HG02759 (cell line): ENCODE measurements around the gene CNOT10.
A peak's percentile ranks its signal among the peaks of the same experiment; 100 is the strongest.
"Not testable (repeated sequence)": the region's sequence is repeated elsewhere in the genome, so short reads cannot be mapped to it uniquely, and the experiment has no call there.

ENCODE experiments used
- ATAC-seq: cut with Tn5 transposase; IDR thresholded peaks from one replicate; pipeline ENCODE4 v1.9.1; 2021; ENCODE audit warnings: mild to moderate bottlenecking, moderate library complexity; ENCODE audit not compliant: unreplicated experiment

CNOT10 gene, protein sequence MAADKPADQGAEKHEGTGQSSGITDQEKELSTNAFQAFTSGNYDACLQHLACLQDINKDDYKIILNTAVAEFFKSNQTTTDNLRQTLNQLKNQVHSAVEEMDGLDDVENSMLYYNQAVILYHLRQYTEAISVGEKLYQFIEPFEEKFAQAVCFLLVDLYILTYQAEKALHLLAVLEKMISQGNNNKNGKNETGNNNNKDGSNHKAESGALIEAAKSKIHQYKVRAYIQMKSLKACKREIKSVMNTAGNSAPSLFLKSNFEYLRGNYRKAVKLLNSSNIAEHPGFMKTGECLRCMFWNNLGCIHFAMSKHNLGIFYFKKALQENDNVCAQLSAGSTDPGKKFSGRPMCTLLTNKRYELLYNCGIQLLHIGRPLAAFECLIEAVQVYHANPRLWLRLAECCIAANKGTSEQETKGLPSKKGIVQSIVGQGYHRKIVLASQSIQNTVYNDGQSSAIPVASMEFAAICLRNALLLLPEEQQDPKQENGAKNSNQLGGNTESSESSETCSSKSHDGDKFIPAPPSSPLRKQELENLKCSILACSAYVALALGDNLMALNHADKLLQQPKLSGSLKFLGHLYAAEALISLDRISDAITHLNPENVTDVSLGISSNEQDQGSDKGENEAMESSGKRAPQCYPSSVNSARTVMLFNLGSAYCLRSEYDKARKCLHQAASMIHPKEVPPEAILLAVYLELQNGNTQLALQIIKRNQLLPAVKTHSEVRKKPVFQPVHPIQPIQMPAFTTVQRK

GRCh38 chr3:32684800-32685542 is at the start of gene CNOT10:
Gene CNOT10 (plus strand): TSS chr3:32685188. CDS start chr3:32685461, 273 bp downstream.
- ATAC-seq: peak; percentile 98

- ATAC-seq: no peak
Observed at GRCh38 chr3:32640939-32641338, 44.0 kb upstream of the CNOT10 start.

GRCh38 chr3:32641356-32641755 is 43.6 kb upstream of the CNOT10 start:
- no peak for ATAC-seq

GRCh38 chr3:32643354-32643753 is 41.6 kb upstream of the CNOT10 start:
- ATAC-seq: no peak

- ATAC-seq: no peak
Observed at GRCh38 chr3:32643816-32644215, 41.2 kb upstream of the CNOT10 start.

DNA sequence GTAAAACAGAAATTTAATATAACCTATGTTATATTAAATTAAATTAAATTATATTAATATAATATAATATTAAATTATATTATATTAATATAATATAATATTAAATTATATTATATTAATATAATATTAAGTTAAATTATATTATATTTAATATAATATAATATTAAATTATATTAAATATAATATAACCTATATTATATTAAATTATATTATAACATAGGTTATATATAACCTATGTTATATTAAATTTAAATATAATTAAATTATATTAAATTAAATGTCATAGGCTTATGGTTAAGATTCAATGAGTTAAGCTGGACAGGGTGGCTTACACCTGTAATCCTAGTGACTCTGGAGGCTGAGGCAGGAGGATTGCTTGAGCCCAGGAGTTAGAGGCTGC is 40.6 kb upstream of the CNOT10 start:
- ATAC-seq: no peak

DNA sequence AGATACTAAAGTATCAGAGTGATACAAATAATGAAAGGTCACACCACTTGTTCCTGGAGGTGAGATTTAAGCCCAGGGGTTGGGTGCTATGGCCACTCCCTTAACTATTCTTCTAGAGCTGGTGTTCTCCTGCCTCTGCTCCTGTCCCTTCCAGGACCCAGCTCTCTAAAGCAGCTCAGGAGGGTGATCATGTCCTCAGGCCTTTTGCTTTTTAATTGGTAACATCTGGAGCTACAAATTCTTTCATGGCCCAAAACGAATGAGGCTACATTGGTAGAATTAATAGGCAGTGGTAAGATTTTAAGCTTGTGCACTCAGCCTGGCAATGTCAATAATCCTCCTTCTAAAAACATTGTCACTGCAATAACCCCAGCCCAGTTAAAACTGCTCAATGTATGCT is 38.2 kb upstream of the CNOT10 start:
- no peak for ATAC-seq

GRCh38 chr3:32652337-32653100 is 32.5 kb upstream of the CNOT10 start:
- not testable (repeated sequence) for ATAC-seq

DNA sequence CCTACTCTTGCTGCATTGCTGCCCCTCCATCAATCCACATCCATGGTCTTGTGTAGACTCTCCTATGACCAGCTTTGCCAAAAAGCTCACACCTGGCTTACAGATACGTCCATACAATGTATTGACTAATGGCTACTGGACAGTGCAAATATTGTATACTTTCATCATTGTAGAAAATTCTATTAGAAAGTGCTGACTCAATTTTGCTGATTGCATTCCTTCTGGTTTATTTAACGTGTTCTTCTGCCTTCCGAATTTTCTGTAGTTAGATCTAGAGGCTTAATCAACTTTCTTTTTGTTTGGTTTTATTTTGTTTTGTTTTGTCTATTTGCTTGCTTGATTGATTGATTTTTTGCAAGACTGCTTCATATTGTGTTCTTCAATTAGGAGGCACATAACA is 29.8 kb upstream of the CNOT10 start:
- no peak for ATAC-seq

GRCh38 chr3:32660634-32661033 is 24.4 kb upstream of the CNOT10 start:
- ATAC-seq: no peak

DNA sequence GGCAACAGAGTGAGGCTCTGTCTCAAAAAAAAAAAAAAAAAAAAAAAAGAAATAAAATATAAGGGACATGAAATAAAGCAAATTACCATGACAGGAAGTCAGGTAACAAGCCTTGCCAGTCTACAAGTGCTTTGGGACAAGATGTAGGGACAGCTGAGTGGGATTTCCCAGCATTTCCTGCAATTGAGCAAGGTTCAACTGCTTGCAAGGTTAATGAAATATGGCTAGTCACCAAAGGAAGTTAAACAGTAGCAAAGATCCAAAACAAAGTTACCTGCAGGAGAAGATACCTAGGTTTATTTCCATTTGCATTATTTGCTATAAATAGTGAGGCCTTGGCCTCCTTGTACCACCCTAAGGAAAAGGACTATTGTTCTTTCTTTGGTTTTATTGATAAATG is 22.3 kb upstream of the CNOT10 start:
- no peak for ATAC-seq

DNA sequence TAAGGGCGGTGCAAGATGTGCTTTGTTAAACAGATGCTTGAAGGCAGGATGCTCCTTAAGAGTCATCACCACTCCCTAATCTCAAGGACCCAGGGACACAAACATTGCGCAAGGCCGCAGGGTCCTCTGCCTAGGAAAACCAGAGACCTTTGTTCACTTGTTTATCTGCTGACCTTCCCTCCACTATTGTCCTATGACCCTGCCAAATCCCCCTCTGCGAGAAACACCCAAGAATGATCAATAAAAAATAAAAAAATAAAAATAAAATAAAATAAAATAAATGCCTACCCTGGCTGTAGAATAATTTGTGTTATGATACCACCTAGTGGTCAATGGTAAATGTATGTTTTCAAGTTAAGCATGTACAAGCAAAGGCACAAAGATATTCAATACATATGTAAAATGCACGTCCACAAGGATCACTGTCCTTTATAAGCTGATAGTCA is 20.3 kb upstream of the CNOT10 start:
- not testable (repeated sequence) for ATAC-seq

DNA sequence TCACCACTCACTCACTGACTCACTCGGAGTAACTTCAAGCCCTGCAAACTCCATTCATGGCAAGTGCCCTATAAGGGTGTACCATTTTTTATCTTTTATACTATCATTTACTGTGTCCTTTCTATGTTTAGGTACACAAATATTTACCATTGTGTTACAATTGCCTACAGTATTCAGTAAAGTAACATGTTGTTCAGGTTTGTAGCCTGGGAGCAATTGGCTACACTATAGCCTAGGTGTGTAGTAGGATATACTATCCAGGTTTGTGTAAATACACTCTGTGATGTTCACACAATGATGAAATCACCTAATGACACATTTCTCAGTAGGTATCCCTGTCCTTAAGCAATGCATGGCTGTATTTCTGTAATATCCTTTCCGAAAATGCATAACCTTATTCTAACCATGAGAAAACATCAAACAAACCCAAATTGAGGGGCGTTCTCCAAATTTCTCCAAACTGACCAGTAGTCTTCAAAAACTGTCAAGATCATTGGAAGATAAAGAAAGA is 17.9 kb upstream of the CNOT10 start:
- no peak for ATAC-seq

DNA sequence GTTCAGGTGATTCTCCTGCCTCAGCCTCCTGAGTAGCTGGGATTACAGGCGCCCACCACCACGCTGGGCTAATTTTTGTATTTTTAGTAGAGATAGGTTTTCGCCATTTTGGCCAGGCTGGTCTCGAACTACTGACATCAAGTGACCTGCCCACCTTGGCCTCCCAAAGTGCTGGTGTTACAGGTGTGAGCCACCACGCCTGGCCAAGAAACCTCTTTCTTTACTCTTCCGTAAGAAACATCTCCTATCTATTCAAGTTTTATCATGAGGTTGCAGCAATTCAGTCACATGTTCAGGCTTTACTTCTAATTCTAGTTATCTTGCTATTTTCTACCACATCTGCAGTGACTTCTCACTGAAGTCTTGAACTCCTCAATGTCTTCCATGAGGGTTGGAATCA is 15.8 kb upstream of the CNOT10 start:
- not testable (repeated sequence) for ATAC-seq

- ATAC-seq: not testable (repeated sequence)
Observed at GRCh38 chr3:32673730-32674129, 11.3 kb upstream of the CNOT10 start.

DNA sequence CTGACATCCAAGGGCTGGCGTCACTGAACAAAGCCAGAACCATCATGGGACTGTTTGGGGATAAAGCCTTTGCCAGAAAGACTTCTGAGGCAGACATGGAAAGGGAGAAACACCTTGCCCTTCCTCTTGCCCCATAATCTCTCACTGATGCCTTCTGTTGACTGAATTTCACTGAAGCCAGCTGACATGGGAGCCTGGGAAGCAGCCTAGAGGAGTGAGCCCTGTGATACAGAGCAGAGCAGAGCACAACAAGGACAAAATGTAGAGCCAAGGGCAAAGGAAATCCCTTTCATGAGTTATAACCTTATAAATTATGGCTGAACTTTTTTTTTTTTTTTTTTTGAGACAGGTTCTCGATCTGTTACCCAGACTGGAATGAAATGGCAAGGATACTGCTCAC is 9.8 kb upstream of the CNOT10 start:
- ATAC-seq: no peak

- no peak for ATAC-seq
Observed at GRCh38 chr3:32675650-32676049, 9.3 kb upstream of the CNOT10 start.

DNA sequence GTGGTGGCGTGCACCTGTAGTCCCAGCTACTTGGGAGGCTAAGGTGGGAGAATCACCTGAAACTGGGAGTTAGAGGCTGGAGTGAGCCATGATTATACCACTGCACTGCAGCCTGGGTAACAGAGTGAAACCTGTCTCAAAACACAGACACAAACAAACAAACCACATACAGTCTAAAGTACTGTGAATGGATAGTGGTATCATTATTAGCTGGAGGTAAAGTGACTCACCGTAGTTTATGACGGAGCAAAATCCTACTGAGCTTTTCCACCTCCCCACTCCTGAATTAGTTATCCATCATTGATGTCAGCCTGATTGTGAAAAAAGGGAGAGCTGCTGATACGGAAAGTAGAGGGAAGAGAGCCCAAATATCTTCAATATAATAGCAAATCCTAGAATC is 3.2 kb upstream of the CNOT10 start:
- no peak for ATAC-seq

- no peak for ATAC-seq
Observed at GRCh38 chr3:32684029-32684799, 774 bp upstream of the CNOT10 start.
